Measurements from ENCODE around the gene DNM3.

The DNM3 gene

DNA sequence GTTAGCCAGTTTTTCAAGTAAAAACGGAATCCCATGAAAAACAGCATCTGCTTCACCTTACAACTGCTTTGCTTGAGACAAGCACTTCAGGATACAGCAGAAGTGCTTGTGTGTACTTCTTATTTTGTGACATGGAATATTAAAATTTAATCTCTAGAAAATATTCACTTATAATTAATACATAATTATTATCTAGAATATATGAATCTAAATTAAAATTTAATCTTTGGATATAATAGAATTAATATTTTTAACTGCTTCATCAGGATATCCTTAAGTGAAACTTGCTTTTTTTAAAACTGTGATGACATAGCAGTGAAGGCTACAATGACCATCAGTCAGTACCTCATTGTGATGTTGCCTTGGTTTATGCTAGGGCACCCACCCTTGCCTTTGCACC, 430.8 kb downstream of the DNM3 start:
- no peak for TF ChIP-seq BCL11B (tag by site-specific recombination; IDR thresholded peaks at IDR 0.05; ENCODE audit: low read depth)
- TF ChIP-seq ZNF670 (tag by site-specific recombination; IDR thresholded peaks at IDR 0.05; ENCODE audit: low read depth): no peak
- TF ChIP-seq ZNF654 (tag by site-specific recombination; IDR thresholded peaks at IDR 0.05; ENCODE audit: low read depth): no peak
- TF ChIP-seq ZNF629 (tag by site-specific recombination; IDR thresholded peaks at IDR 0.05): no peak
- TF ChIP-seq ZNF785 (tag by site-specific recombination; IDR thresholded peaks at IDR 0.05): no peak
- TF ChIP-seq, protein P1, sequence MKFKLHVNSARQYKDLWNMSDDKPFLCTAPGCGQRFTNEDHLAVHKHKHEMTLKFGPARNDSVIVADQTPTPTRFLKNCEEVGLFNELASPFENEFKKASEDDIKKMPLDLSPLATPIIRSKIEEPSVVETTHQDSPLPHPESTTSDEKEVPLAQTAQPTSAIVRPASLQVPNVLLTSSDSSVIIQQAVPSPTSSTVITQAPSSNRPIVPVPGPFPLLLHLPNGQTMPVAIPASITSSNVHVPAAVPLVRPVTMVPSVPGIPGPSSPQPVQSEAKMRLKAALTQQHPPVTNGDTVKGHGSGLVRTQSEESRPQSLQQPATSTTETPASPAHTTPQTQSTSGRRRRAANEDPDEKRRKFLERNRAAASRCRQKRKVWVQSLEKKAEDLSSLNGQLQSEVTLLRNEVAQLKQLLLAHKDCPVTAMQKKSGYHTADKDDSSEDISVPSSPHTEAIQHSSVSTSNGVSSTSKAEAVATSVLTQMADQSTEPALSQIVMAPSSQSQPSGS (tag by site-specific recombination; IDR thresholded peaks at IDR 0.05; ENCODE audit: low read depth): no peak
- TF ChIP-seq, protein P2, sequence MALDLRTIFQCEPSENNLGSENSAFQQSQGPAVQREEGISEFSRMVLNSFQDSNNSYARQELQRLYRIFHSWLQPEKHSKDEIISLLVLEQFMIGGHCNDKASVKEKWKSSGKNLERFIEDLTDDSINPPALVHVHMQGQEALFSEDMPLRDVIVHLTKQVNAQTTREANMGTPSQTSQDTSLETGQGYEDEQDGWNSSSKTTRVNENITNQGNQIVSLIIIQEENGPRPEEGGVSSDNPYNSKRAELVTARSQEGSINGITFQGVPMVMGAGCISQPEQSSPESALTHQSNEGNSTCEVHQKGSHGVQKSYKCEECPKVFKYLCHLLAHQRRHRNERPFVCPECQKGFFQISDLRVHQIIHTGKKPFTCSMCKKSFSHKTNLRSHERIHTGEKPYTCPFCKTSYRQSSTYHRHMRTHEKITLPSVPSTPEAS (tag by site-specific recombination; IDR thresholded peaks at IDR 0.05): no peak
- TF ChIP-seq ZFP3 (tag by site-specific recombination; IDR thresholded peaks at IDR 0.05; ENCODE audit: low read depth): no peak
- TF ChIP-seq ZNF560 (tag by site-specific recombination; IDR thresholded peaks at IDR 0.05; ENCODE audit: borderline replicate concordance): no peak
- TF ChIP-seq KLF8 (tag by site-specific recombination; IDR thresholded peaks at IDR 0.05): no peak
- TF ChIP-seq SP3 (tag by site-specific recombination; IDR thresholded peaks at IDR 0.05): no peak
- TF ChIP-seq, protein P3, sequence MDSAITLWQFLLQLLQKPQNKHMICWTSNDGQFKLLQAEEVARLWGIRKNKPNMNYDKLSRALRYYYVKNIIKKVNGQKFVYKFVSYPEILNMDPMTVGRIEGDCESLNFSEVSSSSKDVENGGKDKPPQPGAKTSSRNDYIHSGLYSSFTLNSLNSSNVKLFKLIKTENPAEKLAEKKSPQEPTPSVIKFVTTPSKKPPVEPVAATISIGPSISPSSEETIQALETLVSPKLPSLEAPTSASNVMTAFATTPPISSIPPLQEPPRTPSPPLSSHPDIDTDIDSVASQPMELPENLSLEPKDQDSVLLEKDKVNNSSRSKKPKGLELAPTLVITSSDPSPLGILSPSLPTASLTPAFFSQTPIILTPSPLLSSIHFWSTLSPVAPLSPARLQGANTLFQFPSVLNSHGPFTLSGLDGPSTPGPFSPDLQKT (IDR thresholded peaks at IDR 0.05; ENCODE audit: borderline replicate concordance, low read depth, low read length): no peak
- no peak for TF ChIP-seq GLIS2 (tag by site-specific recombination; IDR thresholded peaks at IDR 0.05)
- no peak for TF ChIP-seq SCRT2 (tag by site-specific recombination; IDR thresholded peaks at IDR 0.05)
- Histone ChIP-seq H3K4me1 (ENCODE audit: control insufficient read depth, insufficient read depth, low read length) (no peaks in the 10 kb centered on the region), H3K4me3 (ENCODE audit: low read depth, low read length) (no peak overlapping the region), H3K27ac (ENCODE audit: extremely low read depth, low read depth, low read length) (no peak overlapping the region), H3K36me3 (ENCODE audit: control insufficient read depth in 2 of 2, insufficient read depth in 1 of 2, low read length in 2 of 2) (no peaks in the 10 kb centered on the region), H3K9me3 (ENCODE audit: control insufficient read depth, insufficient read depth, low read depth, low read length) (no peaks in the 10 kb centered on the region)
- POLR2A ChIA-PET: no interaction called here
- CTCF ChIA-PET: interaction anchor here (0.7 kb wide), 1 partner anchor 127 kb away, joined by 3 read pairs; no protein-coding TSS in a partner anchor

DNA sequence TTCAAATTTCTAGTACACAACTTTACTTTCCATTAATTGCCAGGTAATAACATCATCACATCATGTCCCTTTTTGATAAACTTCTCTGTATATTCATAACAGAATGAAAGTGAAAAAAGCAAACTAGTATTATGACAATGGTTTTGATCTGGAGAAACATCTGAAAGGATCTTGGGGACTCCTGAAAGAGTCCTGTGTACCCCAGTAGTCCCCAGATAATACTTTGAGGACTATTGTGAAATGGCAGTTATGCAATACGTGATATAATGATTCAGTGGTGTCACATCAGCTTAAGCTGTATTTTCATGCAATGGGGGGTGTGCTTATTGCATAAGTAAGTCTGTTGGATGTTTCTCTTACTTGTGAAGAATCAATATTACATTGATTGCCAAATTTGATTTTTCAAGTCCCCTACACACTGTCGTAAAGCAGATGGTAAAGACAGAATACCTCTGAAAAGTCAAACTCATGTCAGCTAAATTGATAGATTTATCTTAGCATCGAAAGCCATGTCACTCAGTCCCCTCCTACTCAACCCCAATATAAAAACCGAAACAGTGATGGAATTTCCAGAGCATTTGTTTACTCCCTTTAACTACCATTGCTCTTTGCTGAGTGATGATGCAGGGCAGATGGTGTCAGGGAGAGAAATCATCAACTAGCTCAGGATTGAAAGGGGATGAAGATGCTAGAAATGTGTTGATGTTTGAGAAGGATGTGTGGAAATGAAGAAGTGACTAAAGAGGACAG, 432.5 kb downstream of the DNM3 start:
- no peak for TF ChIP-seq BCL11A (tag by site-specific recombination; IDR thresholded peaks at IDR 0.05; ENCODE audit: low read depth)
- no peak for TF ChIP-seq KLF10 (tag by site-specific recombination; IDR thresholded peaks at IDR 0.05)
- no peak for TF ChIP-seq ZNF354C (tag by site-specific recombination; IDR thresholded peaks at IDR 0.05; ENCODE audit: borderline replicate concordance, low read depth)
- TF ChIP-seq ZNF544 (tag by site-specific recombination; IDR thresholded peaks at IDR 0.05): no peak
- TF ChIP-seq ZNF223 (tag by site-specific recombination; IDR thresholded peaks at IDR 0.05): no peak
- no peak for TF ChIP-seq MEIS1 (CRISPR knock-in tag; IDR thresholded peaks at IDR 0.05; ENCODE audit: borderline replicate concordance)
- no peak for TF ChIP-seq SALL2 (tag by site-specific recombination; IDR thresholded peaks at IDR 0.05; ENCODE audit: borderline replicate concordance)
- TF ChIP-seq ZNF19 (tag by site-specific recombination; IDR thresholded peaks at IDR 0.05; ENCODE audit: low read depth): no peak
- TF ChIP-seq, protein P4, sequence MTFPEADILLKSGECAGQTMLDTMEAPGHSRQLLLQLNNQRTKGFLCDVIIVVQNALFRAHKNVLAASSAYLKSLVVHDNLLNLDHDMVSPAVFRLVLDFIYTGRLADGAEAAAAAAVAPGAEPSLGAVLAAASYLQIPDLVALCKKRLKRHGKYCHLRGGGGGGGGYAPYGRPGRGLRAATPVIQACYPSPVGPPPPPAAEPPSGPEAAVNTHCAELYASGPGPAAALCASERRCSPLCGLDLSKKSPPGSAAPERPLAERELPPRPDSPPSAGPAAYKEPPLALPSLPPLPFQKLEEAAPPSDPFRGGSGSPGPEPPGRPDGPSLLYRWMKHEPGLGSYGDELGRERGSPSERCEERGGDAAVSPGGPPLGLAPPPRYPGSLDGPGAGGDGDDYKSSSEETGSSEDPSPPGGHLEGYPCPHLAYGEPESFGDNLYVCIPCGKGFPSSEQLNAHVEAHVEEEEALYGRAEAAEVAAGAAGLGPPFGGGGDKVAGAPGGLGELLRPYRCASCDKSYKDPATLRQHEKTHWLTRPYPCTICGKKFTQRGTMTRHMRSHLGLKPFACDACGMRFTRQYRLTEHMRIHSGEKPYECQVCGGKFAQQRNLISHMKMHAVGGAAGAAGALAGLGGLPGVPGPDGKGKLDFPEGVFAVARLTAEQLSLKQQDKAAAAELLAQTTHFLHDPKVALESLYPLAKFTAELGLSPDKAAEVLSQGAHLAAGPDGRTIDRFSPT (tag by site-specific recombination; IDR thresholded peaks at IDR 0.05): no peak
- TF ChIP-seq WT1 (tag by site-specific recombination; IDR thresholded peaks at IDR 0.05): no peak
- no peak for TF ChIP-seq TCF7L2 (IDR thresholded peaks at IDR 0.05; ENCODE audit: borderline replicate concordance, low read depth, low read length)
- no peak for TF ChIP-seq ZNF23 (tag by site-specific recombination; IDR thresholded peaks at IDR 0.05; ENCODE audit: borderline replicate concordance)
- no peak for TF ChIP-seq ZNF341 (tag by site-specific recombination; IDR thresholded peaks at IDR 0.05; ENCODE audit: low read depth)
- CTCF ChIA-PET: interaction anchor here (0.6 kb wide), 1 partner anchor 397 kb away, joined by 3 read pairs; no protein-coding TSS in a partner anchor
- no peaks in the 10 kb centered on the region; the same call in 1 of the 2 replicates for H3K4me1 ChIP-seq (ENCODE audit: control insufficient read depth, insufficient read depth, low read length)
- H3K36me3 ChIP-seq (ENCODE audit: control insufficient read depth in 2 of 2, insufficient read depth in 1 of 2, low read length in 2 of 2): no peaks in the 10 kb centered on the region
- no peaks in the 10 kb centered on the region for H3K9me3 ChIP-seq (ENCODE audit: control insufficient read depth, insufficient read depth, low read depth, low read length)
- POLR2A ChIA-PET: no interaction called here
- H3K4me3 ChIP-seq (ENCODE audit: low read depth, low read length): no peak overlapping the region
- no peak overlapping the region for H3K27ac ChIP-seq (ENCODE audit: extremely low read depth, low read depth, low read length)
